ENCODE data around the gene CRISP1.

Gene CRISP1

GRCh38 chr6:49839957-49840356, 26.4 kb downstream of the CRISP1 start:
- Histone ChIP-seq H3K4me1 (ENCODE audit: control insufficient read depth, insufficient read depth, low read length, unreplicated experiment) (no peaks in the 10 kb centered on the region), H2AFZ (ENCODE audit: low read length, unreplicated experiment) (no peak overlapping the region), H3K4me3 (ENCODE audit: low read depth, low read length) (no peak overlapping the region), H3K36me3 (ENCODE audit: insufficient read depth, low read length) (no peaks in the 10 kb centered on the region), H3K79me2 (ENCODE audit: control insufficient read depth, insufficient read depth, low read length, unreplicated experiment) (no peaks in the 10 kb centered on the region), H3K27ac (ENCODE audit: low read depth, low read length) (no peak overlapping the region), H3K27me3 (ENCODE audit: insufficient read depth, low read length) (peaks cover 31% of the 10 kb centered on the region)

GRCh38 chr6:49839162-49839561, 27.2 kb downstream of the CRISP1 start:
- Histone ChIP-seq H3K36me3 (ENCODE audit: insufficient read depth, low read length) (no peaks in the 10 kb centered on the region), H3K4me3 (ENCODE audit: low read depth, low read length) (no peak overlapping the region), H3K27ac (ENCODE audit: low read depth, low read length) (no peak overlapping the region), H3K27me3 (ENCODE audit: insufficient read depth, low read length) (peaks cover 27% of the 10 kb centered on the region), H3K4me1 (ENCODE audit: control insufficient read depth, insufficient read depth, low read length, unreplicated experiment) (no peaks in the 10 kb centered on the region), H3K79me2 (ENCODE audit: control insufficient read depth, insufficient read depth, low read length, unreplicated experiment) (no peaks in the 10 kb centered on the region), H2AFZ (ENCODE audit: low read length, unreplicated experiment) (no peak overlapping the region)

GRCh38 chr6:49835140-49835539, 31.2 kb downstream of the CRISP1 start:
- Histone ChIP-seq H3K27ac (ENCODE audit: low read depth, low read length) (no peak overlapping the region), H3K79me2 (ENCODE audit: control insufficient read depth, insufficient read depth, low read length, unreplicated experiment) (no peaks in the 10 kb centered on the region), H3K4me3 (ENCODE audit: low read depth, low read length) (no peak overlapping the region), H2AFZ (ENCODE audit: low read length, unreplicated experiment) (no peak overlapping the region), H3K27me3 (ENCODE audit: insufficient read depth, low read length) (no peaks in the 10 kb centered on the region), H3K36me3 (ENCODE audit: insufficient read depth, low read length) (no peaks in the 10 kb centered on the region), H3K4me1 (ENCODE audit: control insufficient read depth, insufficient read depth, low read length, unreplicated experiment) (no peaks in the 10 kb centered on the region)

- Histone ChIP-seq H3K79me2 (ENCODE audit: control insufficient read depth, insufficient read depth, low read length, unreplicated experiment) (no peaks in the 10 kb centered on the region), H3K4me1 (ENCODE audit: control insufficient read depth, insufficient read depth, low read length, unreplicated experiment) (no peaks in the 10 kb centered on the region)
These were observed 32.9 kb downstream of the CRISP1 start for GRCh38 chr6:49833386-49833785.

GRCh38 chr6:49826743-49827406, 39.5 kb downstream of the CRISP1 start:
- no peaks in the 10 kb centered on the region for H3K36me3 ChIP-seq (ENCODE audit: insufficient read depth, low read length)
- 0 out of 2 replicates have a peak, but pooled peaks cover 4% of the 10 kb centered on the region for H3K27me3 ChIP-seq (ENCODE audit: insufficient read depth, low read length)
- no peak overlapping the region for H3K27ac ChIP-seq (ENCODE audit: low read depth, low read length)
- no peak overlapping the region for H2AFZ ChIP-seq (ENCODE audit: low read length, unreplicated experiment)
- H3K79me2 ChIP-seq (ENCODE audit: control insufficient read depth, insufficient read depth, low read length, unreplicated experiment) = no peaks in the 10 kb centered on the region
- peak overlapping the region; percentile 67 for H3K4me3 ChIP-seq (ENCODE audit: low read depth, low read length)
- no peaks in the 10 kb centered on the region for H3K4me1 ChIP-seq (ENCODE audit: control insufficient read depth, insufficient read depth, low read length, unreplicated experiment)

More at GRCh38 chr6:49833386-49833785, 32.9 kb downstream of the CRISP1 start:
- H3K27me3 ChIP-seq (ENCODE audit: insufficient read depth, low read length) = 0 out of 2 replicates have a peak, but pooled peaks cover 4% of the 10 kb centered on the region
- no peak overlapping the region for H3K4me3 ChIP-seq (ENCODE audit: low read depth, low read length)
- H2AFZ ChIP-seq (ENCODE audit: low read length, unreplicated experiment) = no peak overlapping the region
- no peak overlapping the region for H3K27ac ChIP-seq (ENCODE audit: low read depth, low read length)
- no peaks in the 10 kb centered on the region for H3K36me3 ChIP-seq (ENCODE audit: insufficient read depth, low read length)

- H3K36me3 ChIP-seq (ENCODE audit: insufficient read depth, low read length) = no peaks in the 10 kb centered on the region
- no peak overlapping the region for H3K4me3 ChIP-seq (ENCODE audit: low read depth, low read length)
- H3K4me1 ChIP-seq (ENCODE audit: control insufficient read depth, insufficient read depth, low read length, unreplicated experiment) = no peaks in the 10 kb centered on the region
- no peak overlapping the region for H3K27ac ChIP-seq (ENCODE audit: low read depth, low read length)
- H3K79me2 ChIP-seq (ENCODE audit: control insufficient read depth, insufficient read depth, low read length, unreplicated experiment) = no peaks in the 10 kb centered on the region
- H3K27me3 ChIP-seq (ENCODE audit: insufficient read depth, low read length) = no peaks in the 10 kb centered on the region
- H2AFZ ChIP-seq (ENCODE audit: low read length, unreplicated experiment) = no peak overlapping the region
These were observed 51.2 kb downstream of the CRISP1 start for GRCh38 chr6:49815166-49815565.

- Histone ChIP-seq H3K79me2 (ENCODE audit: control insufficient read depth, insufficient read depth, low read length, unreplicated experiment) (no peaks in the 10 kb centered on the region), H2AFZ (ENCODE audit: low read length, unreplicated experiment) (no peak overlapping the region), H3K27me3 (ENCODE audit: insufficient read depth, low read length) (no peaks in the 10 kb centered on the region), H3K4me3 (ENCODE audit: low read depth, low read length) (no peak overlapping the region), H3K27ac (ENCODE audit: low read depth, low read length) (no peak overlapping the region), H3K4me1 (ENCODE audit: control insufficient read depth, insufficient read depth, low read length, unreplicated experiment) (no peaks in the 10 kb centered on the region), H3K36me3 (ENCODE audit: insufficient read depth, low read length) (no peaks in the 10 kb centered on the region)
These were observed 53.1 kb downstream of the CRISP1 start for GRCh38 chr6:49813248-49813647.

- H3K27ac ChIP-seq (ENCODE audit: low read depth, low read length) = no peak overlapping the region
- H3K36me3 ChIP-seq (ENCODE audit: insufficient read depth, low read length) = no peaks in the 10 kb centered on the region
- H3K79me2 ChIP-seq (ENCODE audit: control insufficient read depth, insufficient read depth, low read length, unreplicated experiment) = no peaks in the 10 kb centered on the region
- no peak overlapping the region for H2AFZ ChIP-seq (ENCODE audit: low read length, unreplicated experiment)
- no peaks in the 10 kb centered on the region for H3K4me1 ChIP-seq (ENCODE audit: control insufficient read depth, insufficient read depth, low read length, unreplicated experiment)
- no peaks in the 10 kb centered on the region for H3K27me3 ChIP-seq (ENCODE audit: insufficient read depth, low read length)
- H3K4me3 ChIP-seq (ENCODE audit: low read depth, low read length) = no peak overlapping the region
These were observed 60.2 kb downstream of the CRISP1 start for GRCh38 chr6:49806145-49806544.

- no peaks in the 10 kb centered on the region for H3K79me2 ChIP-seq (ENCODE audit: control insufficient read depth, insufficient read depth, low read length, unreplicated experiment)
- H2AFZ ChIP-seq (ENCODE audit: low read length, unreplicated experiment) = no peak overlapping the region
- no peaks in the 10 kb centered on the region for H3K36me3 ChIP-seq (ENCODE audit: insufficient read depth, low read length)
- H3K4me3 ChIP-seq (ENCODE audit: low read depth, low read length) = no peak overlapping the region
- no peaks in the 10 kb centered on the region for H3K4me1 ChIP-seq (ENCODE audit: control insufficient read depth, insufficient read depth, low read length, unreplicated experiment)
- no peaks in the 10 kb centered on the region for H3K27me3 ChIP-seq (ENCODE audit: insufficient read depth, low read length)
- no peak overlapping the region for H3K27ac ChIP-seq (ENCODE audit: low read depth, low read length)
These were observed 61.1 kb downstream of the CRISP1 start for GRCh38 chr6:49805246-49805645.

- H2AFZ ChIP-seq (ENCODE audit: low read length, unreplicated experiment) = no peak overlapping the region
These were observed 64.8 kb downstream of the CRISP1 start for GRCh38 chr6:49801525-49801924.

GRCh38 chr6:49799090-49799489, 67.2 kb downstream of the CRISP1 start:
- Histone ChIP-seq H3K27ac (ENCODE audit: low read depth, low read length) (no peak overlapping the region), H3K36me3 (ENCODE audit: insufficient read depth, low read length) (no peaks in the 10 kb centered on the region), H3K4me3 (ENCODE audit: low read depth, low read length) (no peak overlapping the region), H3K79me2 (ENCODE audit: control insufficient read depth, insufficient read depth, low read length, unreplicated experiment) (no peaks in the 10 kb centered on the region), H3K27me3 (ENCODE audit: insufficient read depth, low read length) (no peaks in the 10 kb centered on the region), H3K4me1 (ENCODE audit: control insufficient read depth, insufficient read depth, low read length, unreplicated experiment) (no peaks in the 10 kb centered on the region), H2AFZ (ENCODE audit: low read length, unreplicated experiment) (no peak overlapping the region)

More at GRCh38 chr6:49801525-49801924, 64.8 kb downstream of the CRISP1 start:
- Histone ChIP-seq H3K36me3 (ENCODE audit: insufficient read depth, low read length) (no peaks in the 10 kb centered on the region), H3K27me3 (ENCODE audit: insufficient read depth, low read length) (no peaks in the 10 kb centered on the region), H3K79me2 (ENCODE audit: control insufficient read depth, insufficient read depth, low read length, unreplicated experiment) (no peaks in the 10 kb centered on the region), H3K4me3 (ENCODE audit: low read depth, low read length) (no peak overlapping the region), H3K4me1 (ENCODE audit: control insufficient read depth, insufficient read depth, low read length, unreplicated experiment) (no peaks in the 10 kb centered on the region), H3K27ac (ENCODE audit: low read depth, low read length) (no peak overlapping the region)

All from ACC112 (cell line).